Measurements from ENCODE around the gene RACGAP1. TPM values are rescaled to one million over a fixed set of nuclear protein-coding genes. Genes with fewer than 3 reads are reported as not detected.

RACGAP1 gene
- polyA plus RNA-seq, 1 donor = 20.7 TPM

DNA sequence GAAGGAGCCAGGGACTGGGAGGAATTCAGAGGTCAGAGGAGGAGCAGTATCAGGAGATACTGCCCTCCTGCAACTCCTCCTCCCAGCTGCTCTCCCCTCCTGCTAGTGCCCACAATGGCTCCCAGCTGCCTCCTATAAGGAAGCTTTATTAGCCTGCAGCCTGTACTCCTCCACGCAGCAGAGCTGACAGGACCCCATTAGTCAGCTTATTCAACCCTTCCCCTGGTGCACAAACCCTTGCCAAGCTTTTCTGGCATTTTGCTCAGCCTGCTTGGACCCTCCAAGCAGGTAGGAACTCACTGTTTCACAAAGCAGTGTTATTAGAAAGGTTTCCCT is 81.7 kb downstream of the RACGAP1 start:
- DNase-seq (ENCODE audit: low read depth) = no peak

DNA sequence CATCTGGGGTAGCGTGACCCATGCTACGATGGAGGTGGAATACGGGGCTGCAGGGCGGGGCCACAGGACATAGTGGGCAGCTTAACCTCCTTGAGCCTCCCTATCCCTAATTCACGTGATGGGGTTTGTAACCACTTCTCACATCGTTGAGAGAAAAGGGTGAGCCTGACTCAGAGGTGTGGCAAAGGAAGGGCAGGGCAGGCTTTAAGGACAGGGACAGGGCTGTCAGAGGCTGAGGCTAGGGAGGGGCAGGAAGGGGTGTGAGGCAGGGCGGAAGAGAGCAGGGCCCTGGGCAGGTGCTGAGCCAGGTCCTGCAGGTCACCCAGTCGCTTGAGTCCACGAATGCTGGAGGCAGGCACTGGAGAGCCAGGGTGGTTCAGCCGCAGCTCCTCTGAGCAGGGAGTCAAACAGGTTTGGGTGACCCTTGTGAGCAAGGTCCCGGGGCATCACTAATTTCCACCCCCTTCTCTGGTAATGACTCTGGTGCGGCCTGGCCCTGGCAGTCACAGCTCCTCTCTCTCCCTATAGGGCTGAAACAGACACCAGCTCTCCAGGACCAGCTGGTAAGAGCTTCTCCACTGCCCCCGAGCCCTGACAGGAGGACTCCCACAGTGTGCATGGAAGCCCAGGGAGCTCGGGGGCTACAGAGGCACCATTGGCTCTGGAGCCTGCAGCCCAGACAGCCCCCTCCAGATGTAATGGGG is 82.2 kb downstream of the RACGAP1 start:
- no peak for DNase-seq (ENCODE audit: low read depth)

DNA sequence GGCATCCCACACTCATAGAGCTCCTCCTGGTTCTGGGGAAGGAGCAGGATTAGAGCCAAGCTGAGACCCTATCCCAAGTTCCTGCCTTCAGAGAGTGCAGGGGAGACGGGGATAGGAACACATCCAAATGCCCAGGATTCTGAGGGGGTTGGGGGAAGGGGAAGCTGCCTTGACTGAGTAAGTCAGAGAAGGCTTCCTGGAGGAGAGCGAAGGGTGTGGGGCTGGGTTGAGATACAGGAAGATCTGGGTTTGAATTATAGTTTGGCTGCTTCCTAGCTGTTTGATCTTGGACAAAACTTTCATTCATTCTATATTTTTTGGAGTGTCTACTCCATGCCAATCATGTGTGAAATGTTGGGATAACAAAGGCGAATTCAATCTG is 82.8 kb downstream of the RACGAP1 start:
- no peak for DNase-seq (ENCODE audit: low read depth)

DNA sequence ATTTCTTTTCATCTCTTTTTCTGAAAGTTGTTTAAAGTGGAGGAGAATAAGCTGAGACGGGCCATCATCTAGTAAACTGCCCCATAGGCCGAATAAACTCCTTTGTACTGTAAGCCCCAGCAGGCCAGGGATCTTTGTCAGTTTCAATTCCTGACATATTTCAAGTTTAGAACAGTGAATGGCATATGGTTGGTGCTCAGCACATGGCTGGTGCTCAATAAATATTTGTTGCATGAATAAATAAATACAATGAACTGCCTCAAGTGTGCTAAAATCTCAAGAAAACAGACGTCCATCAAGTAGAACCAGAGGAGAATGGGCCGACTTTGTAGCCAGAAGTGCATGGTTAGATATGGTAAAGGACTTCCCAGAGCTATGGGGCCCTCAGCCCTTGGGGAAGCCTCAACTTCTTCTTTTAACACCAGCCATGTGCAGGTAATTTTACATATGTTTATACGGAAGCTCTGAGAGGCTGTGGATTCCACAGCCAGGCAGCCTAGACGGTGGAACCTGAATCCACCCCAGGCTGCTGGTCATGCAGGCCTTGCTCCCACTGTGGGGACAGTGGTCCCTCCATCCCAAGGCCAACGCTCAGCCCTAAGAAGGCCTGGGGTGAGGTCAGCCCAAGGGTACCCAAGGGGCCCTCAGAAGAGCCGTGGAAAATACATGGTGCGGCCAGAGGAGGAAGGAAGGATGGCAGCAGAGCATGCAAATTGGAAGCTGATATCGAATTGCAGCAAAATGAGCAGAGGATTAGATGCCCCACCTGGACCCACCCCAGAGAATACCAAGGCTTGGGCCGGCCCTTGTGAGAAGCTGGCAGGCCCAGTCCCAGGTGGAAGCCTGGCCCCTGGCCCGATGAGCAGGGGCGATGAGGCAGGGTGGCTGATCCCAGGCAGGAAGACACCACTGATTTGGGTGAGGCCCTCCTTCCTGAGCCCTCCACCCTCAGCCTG is 83.5 kb downstream of the RACGAP1 start:
- DNase-seq (ENCODE audit: low read depth) = no peak

DNA sequence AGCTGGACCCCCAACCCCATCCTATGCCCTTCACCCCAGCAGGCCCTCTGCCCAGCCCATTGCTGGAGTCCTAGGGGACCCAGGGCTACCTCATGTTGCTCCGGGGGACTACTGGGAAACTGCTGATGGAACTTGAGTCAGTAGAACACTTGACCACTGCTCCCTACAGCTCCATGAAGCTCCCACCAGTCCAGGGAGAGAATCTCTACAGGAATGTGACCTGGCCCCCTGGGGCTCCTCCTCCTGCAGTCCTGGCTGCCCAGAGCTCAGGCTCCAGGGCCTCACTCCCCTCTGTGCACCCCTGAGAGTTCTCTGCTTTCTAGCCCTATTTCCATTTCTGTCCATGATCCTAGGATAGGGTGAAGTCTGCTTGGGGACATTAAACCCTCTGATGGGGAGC is 85.6 kb downstream of the RACGAP1 start:
- no peak for DNase-seq (ENCODE audit: low read depth)

DNA sequence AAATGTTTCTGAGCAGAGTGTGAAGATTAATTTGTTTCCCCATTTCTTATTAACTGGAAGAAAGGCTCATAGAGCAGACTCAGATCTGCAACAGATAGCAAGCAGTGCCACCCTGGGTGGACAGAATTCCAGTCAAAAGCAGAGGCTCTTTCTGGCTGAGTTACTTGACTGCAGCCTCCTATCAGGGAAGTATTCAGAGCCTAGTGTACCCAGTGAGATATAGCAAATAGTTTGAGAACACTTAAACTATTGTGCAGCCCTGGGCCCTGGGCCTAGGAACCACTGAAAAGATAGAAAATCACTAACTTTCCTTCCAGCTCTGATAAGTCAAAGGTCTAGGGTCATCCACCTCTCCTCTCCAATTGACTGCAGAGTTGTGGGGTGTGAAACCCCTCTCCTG is 86.0 kb downstream of the RACGAP1 start:
- no peak for DNase-seq (ENCODE audit: low read depth)

Other genes with a start within 250 kb of the RACGAP1 start
- gene NCKAP5L, start 197.1 kb downstream of the RACGAP1 start, polyA plus RNA-seq (ENCODE audit: insufficient read length) = 42.4 TPM
- gene BCDIN3D, start 182.4 kb downstream of the RACGAP1 start, polyA plus RNA-seq (ENCODE audit: insufficient read length) = 5.6 TPM
- gene FAIM2, start 121.6 kb downstream of the RACGAP1 start, polyA plus RNA-seq (ENCODE audit: insufficient read length) = 7.9 TPM
- gene AQP2, start 74.8 kb downstream of the RACGAP1 start, polyA plus RNA-seq (ENCODE audit: insufficient read length) = not detected
- gene AQP5, start 63.6 kb downstream of the RACGAP1 start, polyA plus RNA-seq (ENCODE audit: insufficient read length) = 0.38 TPM
- gene AQP6, start 52.5 kb downstream of the RACGAP1 start, polyA plus RNA-seq (ENCODE audit: insufficient read length) = 0.14 TPM
- gene ASIC1, start 32.1 kb upstream of the RACGAP1 start, polyA plus RNA-seq (ENCODE audit: insufficient read length) = 9.1 TPM
- 53.4 TPM for gene SMARCD1, start 59.8 kb upstream of the RACGAP1 start, polyA plus RNA-seq (ENCODE audit: insufficient read length)
- 68.2 TPM for gene GPD1, start 78.5 kb upstream of the RACGAP1 start, polyA plus RNA-seq (ENCODE audit: insufficient read length)
- gene COX14, start 86.7 kb upstream of the RACGAP1 start, polyA plus RNA-seq (ENCODE audit: insufficient read length) = 41.6 TPM
- 48.7 TPM for gene CERS5, start 141.9 kb upstream of the RACGAP1 start, polyA plus RNA-seq (ENCODE audit: insufficient read length)